ENCODE measurements around the gene IQCN.

The IQCN gene

GRCh38 chr19:18270326-18270725, 3.9 kb downstream of the IQCN start:
- no peak for TF ChIP-seq CTCF (IDR thresholded peaks at IDR 0.05; ENCODE audit: low read depth, low read length)
- no peak overlapping the region for H3K4me3 ChIP-seq (ENCODE audit: low read depth, low read length)

- no peak for TF ChIP-seq CTCF (IDR thresholded peaks at IDR 0.05; ENCODE audit: low read depth, low read length)
- H3K4me3 ChIP-seq (ENCODE audit: low read depth, low read length): no peak overlapping the region
These were observed 5.1 kb downstream of the IQCN start for GRCh38 chr19:18269070-18269723.

- TF ChIP-seq CTCF (IDR thresholded peaks at IDR 0.05; ENCODE audit: low read depth, low read length): no peak
- no peak overlapping the region for H3K4me3 ChIP-seq (ENCODE audit: low read depth, low read length)
These were observed 7.2 kb downstream of the IQCN start for GRCh38 chr19:18266771-18267686.

GRCh38 chr19:18265582-18265981, 8.7 kb downstream of the IQCN start:
- no peak overlapping the region for H3K4me3 ChIP-seq (ENCODE audit: low read depth, low read length)
- TF ChIP-seq CTCF (IDR thresholded peaks at IDR 0.05; ENCODE audit: low read depth, low read length): no peak

GRCh38 chr19:18264971-18265540, 9.2 kb downstream of the IQCN start:
- H3K4me3 ChIP-seq (ENCODE audit: low read depth, low read length): no peak overlapping the region
- no peak for TF ChIP-seq CTCF (IDR thresholded peaks at IDR 0.05; ENCODE audit: low read depth, low read length)

GRCh38 chr19:18264137-18264854, 10.0 kb downstream of the IQCN start:
- no peak overlapping the region for H3K4me3 ChIP-seq (ENCODE audit: low read depth, low read length)
- TF ChIP-seq CTCF (IDR thresholded peaks at IDR 0.05; ENCODE audit: low read depth, low read length): no peak
